A549 (cell line): ENCODE results near the gene GSTT2B.
"Not testable (repeated sequence)": the region's sequence is repeated elsewhere in the genome, so short reads cannot be mapped to it uniquely, and the experiment has no call there.

Experiments used
- ESRRA ChIP-seq: fragments of 150-350 bp; IDR thresholded peaks from 2 replicates; pipeline ENCODE4 v1.6.1; 2014; ENCODE audit warnings: mild to moderate bottlenecking, low read length, borderline replicate concordance
- PBX3 ChIP-seq: IDR thresholded peaks from 2 replicates; pipeline ENCODE4 v1.6.1; 2012
- RCOR1 ChIP-seq: fragments of 150-350 bp; IDR thresholded peaks from 2 replicates; pipeline ENCODE4 v1.6.1; 2014; ENCODE audit warnings: antibody characterized with exemption, low read length, low read depth
- SMC3 ChIP-seq: fragments of >200 bp; sonication (Bioruptor Twin); formaldehyde crosslinking; IDR thresholded peaks from 3 replicates; pipeline ENCODE4 v1.6.1; 2018; ENCODE audit warnings: inconsistent platforms
- ZFP36 ChIP-seq: fragments of 450-650 bp; IDR thresholded peaks from 2 replicates; pipeline ENCODE4 v1.6.1; 2014; ENCODE audit warnings: borderline replicate concordance; ENCODE audit not compliant: partially characterized antibody

- not testable (repeated sequence) for TF ChIP-seq ESRRA, SMC3, ZFP36, PBX3, RCOR1
These were observed 9.6 kb downstream of the GSTT2B start for GRCh38 chr22:23951383-23951782.
